Stimulated activated CD8-positive, alpha-beta memory T cell treated with anti-CD3 and anti-CD28 coated beads, Interleukin-12 subunit alpha, Interleukin-12 subunit beta, amount 100 ng/mL, for 4 hours (primary cell): Measurements from ENCODE around the gene SYCE1L.
"Not testable (repeated sequence)": the region's sequence is repeated elsewhere in the genome, so short reads cannot be mapped to it uniquely, and the experiment has no call there.

Source experiments
- DNase-seq: peaks from one replicate; pipeline ENCODE4 v3.0.0-alpha.2; 2020; ENCODE audit warnings: low read depth

SYCE1L gene, protein sequence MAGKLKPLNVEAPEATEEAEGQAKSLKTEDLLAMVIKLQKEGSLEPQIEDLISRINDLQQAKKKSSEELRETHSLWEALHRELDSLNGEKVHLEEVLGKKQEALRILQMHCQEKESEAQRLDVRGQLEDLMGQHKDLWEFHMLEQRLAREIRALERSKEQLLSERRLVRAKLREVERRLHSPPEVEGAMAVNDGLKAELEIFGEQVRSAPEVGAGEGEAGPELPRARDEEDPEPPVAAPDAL

DNA sequence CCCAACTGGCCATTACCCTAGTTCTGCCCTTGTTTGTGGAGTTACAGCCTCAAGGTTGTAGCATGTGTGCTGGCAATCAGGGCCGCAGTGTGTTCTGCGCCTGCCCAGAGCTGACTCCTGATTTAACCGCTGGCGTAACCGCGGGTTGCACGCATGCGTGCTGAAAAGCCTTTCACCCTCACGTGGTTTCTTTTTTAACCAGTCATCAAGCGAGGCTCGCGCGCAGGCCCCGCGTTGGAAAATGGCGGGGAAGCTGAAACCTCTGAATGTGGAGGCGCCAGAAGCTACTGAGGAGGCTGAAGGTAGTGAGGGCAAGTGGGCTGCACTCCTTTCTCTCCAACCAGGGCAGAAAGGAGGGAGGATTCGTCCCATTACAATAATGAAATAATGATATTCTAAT lies at the start of gene SYCE1L:
Gene SYCE1L, plus strand, starts transcription at position 198 of the 400 bp plus-strand sequence. Its CDS starts 44 bp downstream, at position 242.
- no peak for DNase-seq

DNA sequence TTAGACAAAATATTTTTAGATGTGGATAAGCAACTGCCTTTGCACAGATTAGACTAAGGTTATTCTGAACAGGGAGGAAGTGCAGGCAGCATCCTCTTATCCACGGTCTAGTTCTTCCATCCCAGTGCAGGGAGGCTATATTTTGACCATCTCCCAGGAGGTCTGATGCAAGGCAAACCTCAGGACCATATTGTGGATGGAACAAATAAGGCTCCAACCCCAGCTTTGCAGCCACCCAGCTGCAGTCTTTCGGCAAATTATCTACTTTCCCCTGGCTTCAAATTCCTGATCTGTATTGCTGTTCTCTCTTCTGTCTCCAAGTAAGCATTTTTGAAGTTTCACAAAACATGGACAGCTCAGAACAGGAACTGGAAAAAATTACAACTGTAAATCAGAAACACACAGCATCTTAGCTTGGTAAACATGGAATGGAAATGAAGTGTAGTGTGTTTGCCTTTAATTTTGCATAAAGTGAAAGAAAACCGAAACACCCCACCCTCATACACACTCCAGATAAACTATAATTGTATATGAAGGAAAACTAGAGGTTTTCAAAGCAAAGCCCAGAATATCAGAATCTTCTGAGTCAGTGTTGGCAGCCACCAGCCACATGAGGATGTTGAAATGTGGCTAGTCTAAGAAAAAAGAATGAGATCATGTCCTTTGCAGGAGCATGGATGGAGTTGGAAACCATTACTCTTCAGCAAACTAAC lies 41.7 kb upstream of the SYCE1L start:
- DNase-seq = no peak

DNA sequence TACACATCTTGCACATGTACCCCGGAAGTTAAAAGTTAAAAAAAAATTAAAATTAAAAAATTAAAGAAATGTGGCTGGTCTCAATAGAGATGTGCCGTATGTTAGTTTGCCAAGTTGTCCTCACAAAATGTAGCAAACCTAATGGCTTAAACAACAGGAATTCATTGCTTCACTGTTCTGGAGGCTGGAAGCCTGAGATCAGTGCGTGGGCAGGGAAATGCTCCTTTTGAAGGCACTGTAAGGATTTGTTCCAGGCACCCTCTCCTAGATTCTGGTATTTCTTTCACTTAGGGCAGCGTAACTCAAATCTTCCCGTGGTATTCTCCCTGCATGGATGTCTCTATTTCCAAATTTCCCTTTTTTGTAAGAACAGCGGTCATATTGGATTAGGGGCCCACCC lies 40.9 kb upstream of the SYCE1L start:
- no peak for DNase-seq

DNA sequence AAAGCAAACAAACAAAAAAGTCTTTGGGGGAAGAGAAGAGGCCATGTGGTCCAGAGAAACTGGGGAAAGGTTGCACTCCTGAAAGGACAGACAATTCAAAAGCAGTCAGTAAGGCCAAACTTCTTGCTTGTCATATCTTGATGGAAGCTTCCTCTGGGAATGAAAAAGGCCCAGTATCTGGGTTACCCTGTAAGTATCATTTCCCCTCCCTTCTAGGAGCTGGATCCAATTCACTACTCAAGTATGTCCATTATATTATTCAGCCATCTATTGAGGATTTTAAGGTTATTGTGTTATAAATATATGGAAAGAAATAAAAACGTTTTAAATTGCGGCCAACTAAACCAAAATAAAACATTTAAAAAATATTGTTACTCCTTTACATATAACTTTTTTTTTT lies 34.2 kb upstream of the SYCE1L start:
- no peak for DNase-seq

DNA sequence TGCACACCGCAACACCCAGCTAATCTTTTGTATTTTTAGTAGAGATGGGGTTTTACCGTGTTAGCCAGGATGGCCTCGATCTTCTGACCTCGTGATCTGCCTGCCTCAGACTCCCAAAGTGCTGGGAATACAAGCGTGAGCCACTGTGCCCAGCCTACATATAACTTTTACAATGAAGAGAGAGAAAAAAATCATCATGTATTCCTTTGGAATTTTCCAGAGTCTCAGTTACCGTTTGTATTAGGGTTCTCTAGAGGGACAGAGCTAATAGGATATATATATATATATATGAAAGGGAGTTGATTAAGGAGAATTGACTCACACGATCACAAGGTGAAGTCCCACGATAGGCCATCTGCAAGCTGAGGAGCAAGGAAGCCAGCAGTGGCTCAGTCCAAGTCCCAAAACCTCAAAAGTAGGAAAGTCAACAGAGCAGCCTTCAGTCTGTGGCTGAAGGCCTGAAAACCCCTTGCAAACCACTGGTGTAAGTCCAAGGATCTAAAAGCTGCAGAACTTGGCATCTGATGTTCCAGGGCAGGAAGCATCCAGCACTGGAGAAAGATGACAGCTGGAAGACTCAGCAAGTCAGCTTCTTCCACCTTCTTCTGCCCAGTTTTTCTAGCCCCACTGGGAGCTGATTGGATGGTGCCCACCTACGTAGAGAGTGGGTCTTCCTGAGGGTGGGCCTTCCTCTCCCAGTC lies 33.5 kb upstream of the SYCE1L start:
- DNase-seq = not testable (repeated sequence)

DNA sequence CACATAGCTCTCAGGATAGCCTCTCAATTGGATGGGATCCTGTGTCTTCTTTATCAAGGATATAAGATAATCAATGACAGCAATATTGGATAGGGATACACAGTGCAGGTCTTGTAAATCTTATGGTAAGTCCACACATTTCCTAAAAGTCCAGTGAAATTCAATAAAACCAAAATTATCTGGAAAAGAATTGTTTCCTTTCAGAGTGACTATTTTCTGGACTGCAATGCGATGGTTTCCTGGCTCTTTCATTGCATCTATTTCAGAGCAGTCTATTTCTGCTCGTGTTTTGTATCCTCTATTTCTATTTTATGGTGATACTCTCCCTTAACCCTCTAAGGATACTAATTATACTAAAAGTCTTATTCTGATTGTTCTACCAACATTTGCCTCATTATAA lies 32.5 kb upstream of the SYCE1L start:
- no peak for DNase-seq

DNA sequence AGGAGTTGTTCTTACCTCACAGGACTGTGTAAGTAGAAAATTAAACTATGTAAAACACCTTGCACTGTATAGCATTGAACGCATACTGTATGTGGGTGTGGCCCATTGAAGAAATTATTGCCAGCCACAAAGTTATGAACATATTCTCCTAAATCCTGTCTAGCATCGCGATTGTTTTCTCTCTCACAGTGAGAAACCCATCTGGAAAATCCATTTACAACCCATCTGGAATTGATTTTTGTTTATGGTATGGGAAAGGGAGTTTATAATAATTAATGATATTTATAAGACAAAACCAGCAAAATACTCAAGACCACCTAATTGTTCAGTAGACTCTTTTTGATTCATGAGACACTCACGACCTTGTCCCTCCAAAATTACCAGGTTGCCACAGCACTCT lies 30.3 kb upstream of the SYCE1L start:
- DNase-seq = no peak

DNA sequence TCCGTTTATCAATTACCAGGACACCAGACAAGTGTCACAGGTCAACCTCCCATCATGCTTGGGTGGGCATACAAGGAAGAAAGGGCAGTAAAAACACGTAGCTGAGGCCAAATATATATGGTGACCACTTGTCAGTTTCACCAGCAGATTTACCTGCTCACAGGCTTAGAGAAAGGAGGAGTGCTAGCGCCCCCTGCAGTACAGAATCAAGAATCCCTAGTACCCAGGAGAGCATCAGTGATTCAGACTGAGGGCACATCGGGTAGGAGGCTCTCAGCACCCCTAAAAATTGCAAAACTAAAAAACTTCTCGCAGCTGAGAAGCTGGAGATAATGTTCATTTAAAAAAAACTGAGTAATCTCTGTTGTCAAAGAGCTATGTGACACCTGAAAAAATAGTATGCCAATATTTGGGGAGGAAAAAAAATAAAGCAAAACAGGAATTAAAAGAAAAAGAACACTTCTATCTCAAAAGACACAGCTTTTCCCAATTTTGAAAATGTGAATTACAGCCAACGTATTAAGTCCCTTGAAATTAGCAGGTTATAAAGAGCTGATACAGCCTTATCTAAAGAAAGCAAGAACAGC lies 29.5 kb upstream of the SYCE1L start:
- DNase-seq = no peak

DNA sequence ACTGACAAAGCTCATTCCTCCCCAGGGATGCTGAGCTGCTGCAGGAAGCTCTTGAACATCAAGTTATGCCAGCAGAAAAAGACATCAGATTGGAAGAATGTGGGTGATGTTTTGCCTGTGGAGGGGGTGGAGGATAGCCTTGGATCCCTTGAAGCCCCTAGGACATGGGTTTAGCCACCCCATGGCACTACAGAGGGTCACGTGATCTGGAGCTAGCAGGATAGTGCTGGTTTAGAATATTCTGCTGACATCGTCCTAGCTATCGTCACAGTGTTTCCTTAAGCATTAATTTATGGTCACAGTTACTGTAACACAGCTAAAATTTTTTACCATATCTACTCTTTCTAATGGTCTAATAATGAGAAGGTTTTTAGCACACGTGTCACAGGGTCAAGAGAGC lies 28.4 kb upstream of the SYCE1L start:
- DNase-seq = no peak

DNA sequence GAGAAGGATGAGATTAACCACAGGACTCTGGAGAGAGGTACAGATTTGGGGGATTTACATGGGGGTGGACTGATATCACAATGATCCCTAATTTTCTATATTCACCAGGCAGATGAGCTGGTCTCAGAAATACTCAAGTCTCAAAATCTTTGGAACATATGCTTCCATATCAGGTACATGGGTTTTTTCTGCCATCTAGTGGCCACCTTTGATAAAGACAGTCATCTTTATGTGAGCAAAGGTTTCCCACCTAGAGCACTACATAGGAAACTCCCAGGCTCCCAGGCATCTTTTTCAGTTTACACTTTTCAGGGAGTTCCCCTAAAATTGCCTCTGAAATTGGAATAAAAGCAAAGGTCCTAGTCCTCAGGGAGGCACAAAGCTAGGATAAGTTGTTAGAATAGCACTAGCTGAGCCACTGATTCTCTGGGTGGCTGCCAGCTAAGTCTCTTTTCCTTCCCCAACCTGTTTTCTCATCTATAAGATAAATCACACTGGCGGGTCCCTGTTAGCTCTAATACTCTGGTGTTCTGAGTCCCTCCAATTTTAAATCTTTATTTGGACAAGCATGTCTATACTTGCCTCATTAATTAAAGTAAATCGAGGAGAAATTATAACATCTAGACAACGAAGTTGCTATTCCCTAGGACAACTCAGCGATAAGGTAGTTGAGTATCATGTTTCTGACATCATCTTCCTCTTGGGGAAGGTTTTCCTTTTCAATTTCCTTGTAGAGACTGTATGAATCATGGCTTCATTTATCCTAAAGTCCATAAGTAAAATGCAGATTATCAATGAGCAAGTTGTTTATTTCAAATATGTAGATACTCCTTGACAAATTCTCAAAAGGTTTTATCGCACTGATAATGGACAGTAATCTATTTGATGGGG lies 27.2 kb upstream of the SYCE1L start:
- no peak for DNase-seq

DNA sequence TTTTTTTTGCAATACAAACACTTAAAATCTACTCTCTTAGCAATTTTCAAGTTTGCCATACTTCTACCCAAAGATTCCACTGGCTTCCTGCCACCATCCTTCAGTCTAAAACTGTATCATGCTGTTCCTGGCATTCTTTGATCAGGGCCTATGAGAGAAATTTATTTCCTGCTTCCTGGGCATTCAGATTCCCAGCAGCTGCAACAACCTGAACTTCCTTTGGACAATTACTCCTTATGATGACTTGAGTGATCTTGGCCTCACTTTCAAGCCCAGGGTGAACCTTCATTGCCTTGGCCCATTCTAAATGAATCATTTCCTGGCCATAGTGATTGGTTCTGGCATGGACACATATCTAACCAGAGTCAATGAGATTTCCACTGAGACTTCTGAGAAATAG lies 26.3 kb upstream of the SYCE1L start:
- no peak for DNase-seq

DNA sequence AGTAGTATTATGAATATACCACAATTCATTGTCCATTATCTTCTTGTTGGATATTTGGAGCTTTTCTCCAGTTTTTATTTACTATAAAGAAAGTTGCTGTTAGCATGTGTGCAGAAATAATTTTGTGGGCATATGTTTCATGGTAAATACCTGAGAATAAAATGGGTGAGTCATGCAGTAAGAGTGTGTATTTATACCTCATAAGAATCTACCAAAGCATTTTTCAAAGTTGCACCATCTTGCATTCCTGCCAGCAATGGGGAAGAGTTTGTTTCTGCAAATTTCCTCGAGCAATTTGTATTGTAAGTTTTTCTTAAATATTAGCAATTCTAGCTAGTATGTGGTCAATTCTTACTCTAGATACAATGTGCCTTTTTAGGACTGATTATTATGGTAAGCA lies 16.1 kb upstream of the SYCE1L start:
- no peak for DNase-seq

DNA sequence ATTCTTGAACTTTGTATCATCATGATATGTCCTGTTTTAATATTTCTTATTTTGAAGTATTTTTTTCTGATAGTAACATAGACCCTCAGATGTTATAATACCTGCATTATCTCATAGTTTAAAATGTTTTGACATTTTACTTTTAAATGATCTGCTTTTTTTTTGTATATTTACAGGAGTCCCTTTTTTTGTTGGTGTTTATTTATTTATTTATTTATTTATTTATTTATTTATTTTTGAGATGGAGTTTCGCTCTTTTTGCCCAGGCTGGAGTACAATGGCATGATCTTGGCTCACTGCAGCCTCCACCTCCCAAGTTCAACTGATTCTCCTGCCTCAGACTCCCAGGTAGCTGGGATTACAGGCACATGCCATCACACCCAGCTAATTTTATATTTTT lies 12.9 kb upstream of the SYCE1L start:
- DNase-seq = not testable (repeated sequence)

DNA sequence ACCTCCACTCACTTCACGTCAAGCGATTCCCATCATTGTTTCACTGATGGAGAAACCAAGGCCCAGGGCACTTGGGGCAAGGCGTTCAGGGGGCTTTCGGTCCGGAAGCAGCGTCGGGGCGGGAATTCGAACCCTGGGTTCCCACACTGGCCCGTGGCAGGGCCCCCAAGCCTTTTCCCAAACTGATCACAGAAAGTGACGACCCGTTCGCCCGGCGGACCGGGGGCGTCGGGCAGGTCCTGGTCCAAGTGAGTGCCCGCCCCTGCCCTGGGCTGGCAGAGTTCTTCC lies 9.1 kb upstream of the SYCE1L start:
- no peak for DNase-seq

DNA sequence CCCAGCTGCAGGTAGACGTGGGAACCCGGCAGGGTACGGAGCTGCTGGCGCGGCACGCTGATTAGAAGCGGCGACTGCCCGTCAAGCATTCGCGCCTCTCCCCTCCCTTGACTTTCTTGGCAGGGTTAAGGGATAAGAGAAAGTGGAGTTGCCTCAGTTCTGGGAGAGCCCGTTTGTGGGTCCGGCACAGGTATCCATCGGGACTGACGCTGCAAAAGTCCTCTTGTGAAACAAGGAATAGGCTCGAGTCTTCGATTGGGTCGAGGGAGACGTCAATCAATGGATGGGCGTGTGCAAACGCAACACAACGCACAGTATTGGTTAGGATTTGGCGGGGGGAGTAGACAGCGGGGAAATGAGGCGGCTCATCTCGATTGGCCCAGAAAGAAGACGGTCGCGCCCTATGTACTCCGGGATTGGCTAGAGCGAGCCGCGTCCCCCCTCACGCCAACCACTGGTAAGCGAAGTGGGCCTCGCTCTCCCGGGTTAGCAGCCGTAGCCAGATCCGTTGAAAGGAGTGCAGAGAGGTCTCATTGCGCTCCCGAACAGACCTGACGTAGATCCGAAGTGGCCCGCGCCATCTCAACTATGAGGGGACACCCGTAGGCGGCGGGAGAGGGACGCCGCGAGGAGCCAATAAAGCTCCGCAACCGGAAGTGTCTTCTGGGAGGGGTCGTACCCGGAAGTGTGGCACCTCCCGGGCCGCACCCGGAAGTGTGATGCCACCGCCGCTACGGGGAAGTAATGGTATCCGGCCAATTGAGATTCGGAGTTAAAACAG lies 8.5 kb upstream of the SYCE1L start, which contains the start of gene MON1B:
Gene MON1B, plus strand, starts transcription at position 713 of the 781 bp plus-strand sequence. CDS start 296 bp downstream, outside the sequence.
- DNase-seq = peak; percentile 87

DNA sequence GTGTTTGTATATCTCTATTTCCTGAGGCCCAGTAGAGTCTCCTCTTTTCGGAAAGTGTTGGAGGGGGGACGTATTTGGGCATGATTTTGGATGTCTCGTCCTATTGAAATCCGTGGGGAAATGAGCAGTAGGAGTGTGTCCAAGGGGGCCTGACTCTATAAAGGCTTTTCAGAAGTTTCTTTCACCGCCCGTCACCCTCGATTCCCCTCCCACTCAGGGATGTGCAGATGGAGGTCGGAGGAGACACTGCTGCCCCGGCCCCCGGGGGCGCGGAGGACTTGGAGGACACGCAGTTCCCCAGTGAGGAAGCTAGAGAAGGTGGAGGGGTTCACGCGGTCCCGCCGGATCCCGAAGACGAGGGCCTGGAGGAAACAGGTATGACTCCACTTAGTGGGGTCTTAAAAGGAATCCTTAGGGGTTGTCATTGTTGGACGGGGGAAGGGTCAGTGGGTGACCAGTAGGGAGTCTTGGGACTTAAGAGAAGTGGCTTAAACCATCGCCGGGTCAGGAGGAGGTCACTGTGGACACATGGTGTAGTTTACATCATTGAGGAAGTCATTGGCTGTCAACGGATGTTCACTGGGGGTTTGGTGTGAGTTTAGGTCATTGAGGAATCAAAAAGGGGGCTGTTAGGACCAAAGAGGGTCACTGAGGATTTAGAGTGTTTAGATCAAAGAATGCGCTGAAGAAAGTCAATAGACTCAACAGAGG lies 7.8 kb upstream of the SYCE1L start:
- DNase-seq = peak; percentile 19

DNA sequence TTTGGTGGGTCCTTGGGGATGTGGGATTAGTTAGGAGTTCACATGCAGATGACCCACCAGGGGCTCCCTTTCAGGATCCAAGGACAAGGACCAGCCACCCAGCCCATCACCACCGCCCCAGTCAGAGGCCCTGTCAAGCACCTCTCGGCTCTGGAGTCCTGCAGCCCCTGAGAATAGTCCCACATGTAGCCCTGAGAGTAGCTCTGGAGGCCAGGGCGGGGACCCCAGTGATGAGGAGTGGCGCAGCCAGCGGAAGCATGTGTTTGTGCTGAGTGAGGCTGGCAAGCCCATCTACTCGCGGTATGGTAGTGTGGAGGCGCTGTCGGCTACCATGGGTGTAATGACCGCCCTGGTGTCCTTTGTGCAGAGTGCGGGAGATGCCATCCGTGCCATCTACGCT lies 5.8 kb upstream of the SYCE1L start:
- no peak for DNase-seq

DNA sequence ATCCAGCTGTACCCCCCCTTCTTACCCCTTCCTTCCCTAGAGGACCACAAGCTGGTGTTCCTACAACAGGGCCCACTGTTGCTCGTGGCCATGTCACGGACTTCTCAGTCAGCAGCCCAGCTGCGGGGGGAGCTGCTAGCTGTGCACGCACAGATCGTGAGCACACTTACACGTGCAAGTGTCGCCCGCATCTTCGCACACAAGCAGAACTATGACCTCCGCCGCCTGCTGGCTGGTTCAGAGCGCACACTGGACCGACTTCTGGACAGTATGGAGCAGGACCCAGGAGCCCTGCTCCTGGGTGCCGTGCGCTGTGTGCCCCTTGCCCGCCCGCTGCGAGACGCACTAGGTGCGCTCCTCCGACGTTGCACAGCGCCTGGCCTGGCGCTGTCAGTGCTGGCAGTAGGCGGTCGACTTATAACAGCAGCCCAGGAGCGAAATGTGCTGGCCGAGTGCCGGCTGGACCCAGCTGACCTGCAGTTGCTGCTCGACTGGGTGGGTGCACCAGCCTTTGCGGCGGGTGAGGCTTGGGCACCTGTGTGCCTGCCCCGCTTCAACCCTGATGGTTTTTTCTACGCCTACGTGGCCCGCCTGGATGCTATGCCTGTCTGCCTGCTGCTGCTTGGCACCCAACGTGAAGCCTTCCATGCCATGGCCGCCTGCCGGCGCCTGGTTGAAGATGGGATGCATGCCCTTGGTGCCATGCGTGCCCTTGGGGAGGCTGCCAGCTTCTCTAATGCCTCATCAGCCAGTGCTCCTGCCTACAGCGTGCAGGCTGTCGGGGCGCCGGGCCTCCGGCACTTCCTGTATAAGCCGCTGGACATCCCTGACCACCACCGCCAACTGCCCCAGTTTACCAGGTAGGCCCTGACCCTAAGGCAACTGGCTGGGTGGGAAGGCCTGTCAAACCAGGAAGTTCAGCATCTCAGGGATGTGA lies 4.6 kb upstream of the SYCE1L start:
- DNase-seq = no peak

DNA sequence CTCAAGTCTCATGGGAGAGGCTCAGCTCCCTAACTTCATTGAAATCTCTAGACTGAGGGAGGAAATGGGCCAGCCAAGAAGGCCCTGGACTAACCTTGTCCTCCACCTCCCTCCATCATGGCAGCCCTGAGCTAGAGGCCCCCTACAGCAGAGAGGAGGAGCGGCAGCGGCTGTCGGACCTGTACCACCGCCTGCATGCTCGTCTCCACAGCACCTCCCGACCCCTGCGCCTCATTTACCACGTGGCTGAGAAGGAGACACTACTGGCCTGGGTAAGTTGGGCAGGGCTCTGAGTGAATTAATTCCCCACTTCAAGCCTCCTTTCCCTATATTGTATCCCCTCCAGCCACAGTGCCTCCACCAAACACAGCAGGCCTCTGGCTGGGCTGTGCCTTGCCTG lies 3.8 kb upstream of the SYCE1L start:
- no peak for DNase-seq
